ENCODE measurements around the gene CAMK2B.
A peak's percentile ranks its signal among the peaks of the same experiment; 100 is the strongest.

The CAMK2B gene

GRCh38 chr7:44206008-44206407 is 119.4 kb downstream of the CAMK2B start:
- TF ChIP-seq NFIC (IDR thresholded peaks at IDR 0.05): no peak
- no peak for TF ChIP-seq USF1 (IDR thresholded peaks at IDR 0.05)
- no peak for TF ChIP-seq MAX (IDR thresholded peaks at IDR 0.05)
- TF ChIP-seq ZBTB7A (IDR thresholded peaks at IDR 0.05; ENCODE audit: low read depth): no peak
- no peak for TF ChIP-seq FOXM1 (IDR thresholded peaks at IDR 0.05; ENCODE audit: borderline replicate concordance, low read depth)
- no peak for TF ChIP-seq TEAD4 (IDR thresholded peaks at IDR 0.05)
- TF ChIP-seq CEBPB (IDR thresholded peaks at IDR 0.05): no peak
- TF ChIP-seq TCF12 (IDR thresholded peaks at IDR 0.05; ENCODE audit: low read depth): no peak

GRCh38 chr7:44201813-44202212 is 123.6 kb downstream of the CAMK2B start:
- TF ChIP-seq ZBTB7A (IDR thresholded peaks at IDR 0.05; ENCODE audit: low read depth) (no peak), NFIC (IDR thresholded peaks at IDR 0.05) (no peak), TEAD4 (IDR thresholded peaks at IDR 0.05) (no peak), CEBPB (IDR thresholded peaks at IDR 0.05) (no peak), RAD21 (IDR thresholded peaks at IDR 0.05; ENCODE audit: low read depth) (no peak), CREB1 (IDR thresholded peaks at IDR 0.05; ENCODE audit: low read depth) (no peak), EP300 (IDR thresholded peaks at IDR 0.05; ENCODE audit: borderline replicate concordance) (no peak), MAX (IDR thresholded peaks at IDR 0.05) (no peak), TCF12 (IDR thresholded peaks at IDR 0.05; ENCODE audit: low read depth) (no peak), REST (IDR thresholded peaks at IDR 0.05; ENCODE audit: low read depth) (no peak), EGR1 (IDR thresholded peaks at IDR 0.05) (no peak), YY1 (IDR thresholded peaks at IDR 0.05; ENCODE audit: low read depth) (no peak), USF1 (IDR thresholded peaks at IDR 0.05) (no peak), FOXM1 (IDR thresholded peaks at IDR 0.05; ENCODE audit: borderline replicate concordance, low read depth) (no peak), TAF1 (IDR thresholded peaks at IDR 0.05; ENCODE audit: low read depth) (no peak)

- TF ChIP-seq RAD21 (IDR thresholded peaks at IDR 0.05; ENCODE audit: low read depth): no peak
- 0 out of 2 replicates have a peak, but pooled peaks have one; percentile 29 for TF ChIP-seq CREB1 (IDR thresholded peaks at IDR 0.05; ENCODE audit: low read depth)
- TF ChIP-seq FOXM1 (IDR thresholded peaks at IDR 0.05; ENCODE audit: borderline replicate concordance, low read depth): no peak
- no peak for TF ChIP-seq EP300 (IDR thresholded peaks at IDR 0.05; ENCODE audit: borderline replicate concordance)
- TF ChIP-seq TEAD4 (IDR thresholded peaks at IDR 0.05): no peak
- TF ChIP-seq USF1 (IDR thresholded peaks at IDR 0.05): peak; percentile 22; the same call in 1 of the 2 replicates
- peak; percentile 64 for TF ChIP-seq ZBTB7A (IDR thresholded peaks at IDR 0.05; ENCODE audit: low read depth)
- peak; percentile 93 for TF ChIP-seq TAF1 (IDR thresholded peaks at IDR 0.05; ENCODE audit: low read depth)
- peak; percentile 58; the same call in 1 of the 2 replicates for TF ChIP-seq TCF12 (IDR thresholded peaks at IDR 0.05; ENCODE audit: low read depth)
- TF ChIP-seq NFIC (IDR thresholded peaks at IDR 0.05): 0 out of 2 replicates have a peak, but pooled peaks have one; percentile 14
- TF ChIP-seq EGR1 (IDR thresholded peaks at IDR 0.05): no peak
- TF ChIP-seq CEBPB (IDR thresholded peaks at IDR 0.05): no peak
- TF ChIP-seq REST (IDR thresholded peaks at IDR 0.05; ENCODE audit: low read depth): no peak
- TF ChIP-seq YY1 (IDR thresholded peaks at IDR 0.05; ENCODE audit: low read depth): no peak
- peak; percentile 82 for TF ChIP-seq MAX (IDR thresholded peaks at IDR 0.05)
Observed at GRCh38 chr7:44200699-44201461, 124.5 kb downstream of the CAMK2B start, which contains the start of gene YKT6. TSS of gene YKT6 (plus strand) at chr7:44200978. CDS start at chr7:44201136, 158 bp downstream.

- TF ChIP-seq MAX (IDR thresholded peaks at IDR 0.05) (no peak), TEAD4 (IDR thresholded peaks at IDR 0.05) (no peak), CEBPB (IDR thresholded peaks at IDR 0.05) (no peak), EGR1 (IDR thresholded peaks at IDR 0.05) (no peak), TAF1 (IDR thresholded peaks at IDR 0.05; ENCODE audit: low read depth) (no peak), CREB1 (IDR thresholded peaks at IDR 0.05; ENCODE audit: low read depth) (no peak), USF1 (IDR thresholded peaks at IDR 0.05) (no peak), YY1 (IDR thresholded peaks at IDR 0.05; ENCODE audit: low read depth) (no peak), REST (IDR thresholded peaks at IDR 0.05; ENCODE audit: low read depth) (no peak), FOXM1 (IDR thresholded peaks at IDR 0.05; ENCODE audit: borderline replicate concordance, low read depth) (no peak), NFIC (IDR thresholded peaks at IDR 0.05) (no peak), ZBTB7A (IDR thresholded peaks at IDR 0.05; ENCODE audit: low read depth) (no peak), RAD21 (IDR thresholded peaks at IDR 0.05; ENCODE audit: low read depth) (no peak), TCF12 (IDR thresholded peaks at IDR 0.05; ENCODE audit: low read depth) (no peak), EP300 (IDR thresholded peaks at IDR 0.05; ENCODE audit: borderline replicate concordance) (no peak)
Observed at GRCh38 chr7:44197474-44197873, 127.9 kb downstream of the CAMK2B start.
